Lower leg skin (tissue), 4 donors: Measurements from ENCODE around the gene FARP1. TPM values are rescaled to one million over a fixed set of nuclear protein-coding genes. Genes with fewer than 3 reads are reported as not detected.
"Not testable (repeated sequence)": the region's sequence is repeated elsewhere in the genome, so short reads cannot be mapped to it uniquely, and the experiment has no call there.

Experiments used
- DNase-seq, 2 donors: peaks; one replicate each; pipeline ENCODE4 v3.0.0-alpha.2; 2019; ENCODE audit warnings: low spot score in 2 of 2
- H3K4me3 ChIP-seq: fragments of 200-600 bp; sonication (generic); 2 replicates; pipeline ENCODE4 v1.5.1; 2017; ENCODE audit warnings: mild to moderate bottlenecking, low read depth; ENCODE audit not compliant: poor library complexity, severe bottlenecking
- CTCF ChIP-seq, 3 donors: fragments of 450-650 bp; IDR thresholded peaks; one replicate each; pipeline ENCODE4 v1.5.1; 2016; ENCODE audit warnings: antibody characterized with exemption in 3 of 3, mild to moderate bottlenecking in 3 of 3, moderate library complexity in 2 of 3
- POLR2A ChIP-seq, 2 donors: fragments of 450-650 bp; IDR thresholded peaks; one replicate each; pipeline ENCODE4 v1.6.1; 2016 to 2017; ENCODE audit warnings: antibody characterized with exemption in 2 of 2, mild to moderate bottlenecking in 1 of 2, moderate library complexity in 1 of 2
- WGBS, 2 donors: methylation state at CpG; one replicate each; pipeline ENCODE4 v1.1.5; 2018; 5-methylcytosine and 5-hydroxymethylcytosine counted together
- intact Hi-C: fragments of 100-400 bp; cut with DNase I; formaldehyde crosslinking; loops from one replicate; pipeline ENCODE4 v1.15.0; 2023; ENCODE audit warnings: low total_unique reads
- total RNA-seq, 4 donors: library from RNA; depleted of rRNA; stranded (reverse); fragments of >200 nt; gene quantifications; one replicate each; pipeline ENCODE4 v1.1.0, GENCODE V29; 2016

FARP1 gene
- total RNA-seq, 4 donors from 2014 or later = 4.9 to 26.2 (median 13.3) TPM

DNA sequence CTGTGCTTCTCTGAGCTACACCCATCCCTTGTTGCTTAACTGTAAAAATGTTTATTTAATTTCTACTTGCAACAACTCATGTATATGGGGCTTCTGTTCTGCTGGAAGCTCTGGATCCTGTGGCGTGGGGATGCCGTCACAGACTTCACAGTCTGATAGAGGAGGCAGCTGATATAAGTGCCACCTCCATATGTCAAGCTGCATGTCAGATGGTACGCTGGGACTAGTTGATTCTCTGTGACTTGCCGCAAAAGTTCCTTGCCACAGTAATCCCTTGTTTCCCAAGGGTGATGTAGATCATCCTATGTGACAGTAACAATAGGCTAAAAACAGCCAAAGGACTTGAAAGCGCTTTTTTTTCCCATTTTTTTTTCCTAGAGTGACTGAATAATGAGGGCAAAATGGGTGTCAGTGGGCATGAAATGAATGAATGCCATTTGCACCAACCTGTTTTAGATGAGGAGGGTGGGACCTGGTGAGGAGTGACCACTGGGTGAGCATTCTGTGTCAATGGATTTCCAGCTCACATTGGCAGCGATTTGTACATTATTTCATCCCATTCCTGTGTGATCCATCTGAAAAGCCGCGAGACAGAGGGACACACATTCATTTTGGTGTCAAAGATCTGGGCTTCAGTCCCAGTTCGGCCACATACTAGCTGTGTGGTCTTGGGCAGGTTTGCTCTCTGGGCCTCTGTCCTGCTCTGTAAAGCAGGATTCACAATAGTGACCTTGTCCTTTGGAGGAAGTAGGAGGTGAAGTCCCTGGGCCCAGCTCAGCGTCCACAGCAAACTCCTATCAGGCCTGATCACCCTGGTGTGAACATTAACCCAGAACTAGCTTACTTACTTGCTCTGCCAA is 123.0 kb downstream of the FARP1 start:
- 74 to 79% methylated on average over 10 of the region's 10 CpGs for WGBS, 2 donors
- no peak overlapping the region for H3K4me3 ChIP-seq
- TF ChIP-seq POLR2A (IDR thresholded peaks at IDR 0.05) = no peak
- no peak for TF ChIP-seq CTCF (IDR thresholded peaks at IDR 0.05)
- intact Hi-C loops = no loop called here
- DNase-seq = no peak

- no peak overlapping the region for H3K4me3 ChIP-seq
- no peak for DNase-seq
- 73 to 76% methylated on average over 18 of the region's 18 CpGs for WGBS, 2 donors
- TF ChIP-seq CTCF (IDR thresholded peaks at IDR 0.05) = no peak
- no peak for TF ChIP-seq POLR2A (IDR thresholded peaks at IDR 0.05)
- intact Hi-C loops = no loop called here
Measured at GRCh38 chr13:98267080-98267912, 124.4 kb downstream of the FARP1 start.

DNA sequence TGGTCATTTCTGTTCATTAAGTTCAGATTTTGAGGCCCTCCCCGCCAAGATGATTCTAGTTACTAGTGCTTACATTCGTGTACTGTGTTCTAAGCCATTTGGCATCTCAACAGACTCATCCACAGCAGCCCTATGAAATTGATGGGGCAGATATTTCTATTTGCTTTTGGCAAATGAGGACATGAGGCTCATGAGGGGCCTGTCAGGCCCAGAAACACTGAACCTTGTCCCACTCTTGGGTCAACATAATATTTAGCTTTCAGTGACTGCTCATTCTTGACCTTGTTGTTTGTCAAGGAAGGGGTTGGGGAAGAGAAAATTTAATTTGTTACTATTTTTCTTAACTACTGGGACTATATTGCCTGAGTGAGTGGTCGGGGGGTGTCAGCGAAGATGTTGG is 126.5 kb downstream of the FARP1 start:
- TF ChIP-seq POLR2A (IDR thresholded peaks at IDR 0.05) (no peak), CTCF (IDR thresholded peaks at IDR 0.05) (no peak)
- 94 to 95% methylated on average over 4 of the region's 4 CpGs for WGBS, 2 donors
- DNase-seq = no peak
- H3K4me3 ChIP-seq = no peak overlapping the region
- intact Hi-C loops = no loop called here

GRCh38 chr13:98270819-98271218 is 127.9 kb downstream of the FARP1 start:
- intact Hi-C loops = no loop called here
- DNase-seq = no peak
- 92% methylated on average over 9 of the region's 9 CpGs for whole genome bisulfite sequencing, 2 donors
- no peak overlapping the region for H3K4me3 ChIP-seq
- no peak for TF ChIP-seq CTCF (IDR thresholded peaks at IDR 0.05)
- no peak for TF ChIP-seq POLR2A (IDR thresholded peaks at IDR 0.05)

DNA sequence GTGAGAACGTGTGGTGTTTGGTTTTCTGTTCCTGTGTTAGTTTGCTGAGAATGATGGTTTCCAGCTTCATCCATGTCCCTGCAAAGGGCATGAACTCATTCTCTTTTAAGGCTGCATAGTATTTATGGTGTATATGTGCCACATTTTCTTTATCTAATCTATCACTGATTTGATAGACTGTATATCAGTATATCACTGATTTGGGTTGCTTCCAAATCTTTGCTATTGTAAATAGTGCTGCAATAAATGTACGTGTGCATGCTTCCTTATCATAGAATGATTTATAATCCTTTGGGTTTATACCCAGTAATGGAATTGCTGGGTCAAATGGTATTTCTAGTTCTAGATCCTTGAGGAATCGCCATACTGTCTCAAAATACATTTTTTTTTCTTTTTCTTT is 128.8 kb downstream of the FARP1 start:
- 84 to 87% methylated on average over 3 of the region's 3 CpGs for WGBS, 2 donors
- intact Hi-C loops, H3K4me3 ChIP-seq, DNase-seq: not testable (repeated sequence)

DNA sequence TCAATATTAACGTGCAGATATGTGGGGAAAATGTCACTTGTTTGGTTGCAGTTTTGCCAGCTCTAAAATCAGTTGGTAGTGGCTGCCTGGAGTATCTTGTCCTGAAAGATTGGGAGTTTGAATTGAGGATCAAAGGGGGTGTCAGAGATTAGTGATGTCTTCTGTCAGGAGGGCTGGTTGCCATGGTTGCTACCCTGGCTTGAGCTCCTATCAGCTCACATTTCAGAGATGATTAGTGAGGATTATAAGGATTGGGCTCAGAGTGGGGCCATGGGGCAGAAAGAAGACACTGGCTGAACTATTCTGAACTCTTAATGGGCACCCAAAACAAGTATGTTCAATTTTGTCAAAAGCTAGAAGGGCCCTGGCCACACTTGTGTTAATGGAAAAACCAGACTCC is 129.7 kb downstream of the FARP1 start:
- H3K4me3 ChIP-seq = no peak overlapping the region
- no peak for TF ChIP-seq CTCF (IDR thresholded peaks at IDR 0.05)
- intact Hi-C loops = no loop called here
- 72 to 77% methylated on average over 1 of the region's 1 CpG for WGBS, 2 donors
- DNase-seq = no peak
